Ovary (tissue), 9 donors: ENCODE measurements around the gene NACAD. TPM values are rescaled to one million over a fixed set of nuclear protein-coding genes. Genes with fewer than 3 reads are reported as not detected.

Experiments used
- DNase-seq, 5 donors: peaks; one replicate each; pipeline ENCODE4 v3.0.0-alpha.2; 2019 to 2020
- H3K27ac ChIP-seq, 2 donors: fragments of 200-600 bp; one replicate each; pipeline versions ENCODE4 v1.5.1 to v1.8.0; 2019 to 2022
- H3K27me3 ChIP-seq: fragments of 200-600 bp; one replicate; pipeline ENCODE4 v1.8.0; 2022
- H3K36me3 ChIP-seq: fragments of 200-600 bp; sonication (generic); one replicate; pipeline ENCODE4 v1.5.1; 2019
- H3K4me1 ChIP-seq: one replicate; pipeline ENCODE4 v1.8.1; 2013; ENCODE audit warnings: mild to moderate bottlenecking, moderate library complexity; ENCODE audit not compliant: insufficient read depth
- H3K4me3 ChIP-seq: fragments of 200-600 bp; sonication (generic); one replicate; pipeline ENCODE4 v1.5.1; 2017
- H3K9me3 ChIP-seq, 2 donors: fragments of 200-600 bp in 1 of 2; sonication (generic) in 1 of 2; one replicate each; pipeline versions ENCODE4 v1.5.1 to v1.8.1; 2013 to 2019; ENCODE audit warnings: mild to moderate bottlenecking in 1 of 2, moderate library complexity in 1 of 2
- CTCF ChIP-seq, 3 donors: fragments of 450-650 bp in 2 of 3; fragments of 200-600 bp in 1 of 3; IDR thresholded peaks; one replicate each; pipeline versions ENCODE4 v1.5.1 to v1.8.0; 2016 to 2022; ENCODE audit warnings: antibody characterized with exemption in 3 of 3, mild to moderate bottlenecking in 1 of 3
- EP300 ChIP-seq: sonication (generic); formaldehyde crosslinking; IDR thresholded peaks from one replicate; pipeline ENCODE4 v1.6.1; 2017; ENCODE audit warnings: antibody characterized with exemption
- POLR2A ChIP-seq: fragments of 450-650 bp; IDR thresholded peaks from one replicate; pipeline ENCODE4 v1.6.1; 2017; ENCODE audit warnings: antibody characterized with exemption, mild to moderate bottlenecking, moderate library complexity
- WGBS, 3 donors: extraction: QIAGEN DNeasy Blood & Tissue Kit in 1 of 3; methylation state at CpG; one replicate each; pipeline versions ENCODE4 v1.1.5 to v1.1.7; 2013 to 2017; 5-methylcytosine and 5-hydroxymethylcytosine counted together
- intact Hi-C, 4 donors: fragments of 100-400 bp; cut with DNase I; formaldehyde crosslinking; loops; one replicate each; pipeline versions ENCODE4 v1.11.0 to v1.15.1; 2022 to 2023
- polyA plus RNA-seq, 2 donors: library from polyadenylated mRNA; stranded (reverse); fragments of 200-250 nt in 1 of 2; fragments of 350-450 nt in 1 of 2; fragmentation: Illumina TruSeq in 1 of 2; extraction: RNeasy Lipid Tissue Mini Kit (QIAGEN cat#74804) in 1 of 2; gene quantifications; one replicate each; pipeline ENCODE4 v1.2.3, GENCODE V29; 2013 to 2014
- total RNA-seq, 7 donors: library from RNA; depleted of rRNA in 2 of 7; stranded (reverse); fragments of >200 nt in 2 of 7; fragmentation: NEBNext Ultra II Directional in 3 of 7; extraction: Animal tissue kit (Norgen Biotek cat#: 25700) in 3 of 7; gene quantifications; one replicate each; pipeline versions ENCODE4 v1.1.0 to v1.2.4, GENCODE V29; 2016 to 2023
- donor health status: DM: no; HTN: no; CAD: no; lungs with moderate emphysema.
- donor health status: DM: no; HTN: no; CAD: no.
- donor health status: Bipolar disorder and iron deficiency.
- donor health status: DM: yes; HTN: yes; CAD: no.
- donor health status: DM: no; HTN: no; CAD: no.
- donor health status: DM: yes; HTN: yes; CAD: no.

Gene NACAD
- total and polyA plus RNA-seq, 9 donors: 4.1 to 24.1 (median 11.0) TPM

- H3K36me3 ChIP-seq: no peaks in the 10 kb centered on the region
- H3K27me3 ChIP-seq: no peaks in the 10 kb centered on the region
- H3K27ac ChIP-seq: no peak overlapping the region
- H3K9me3 ChIP-seq: no peaks in the 10 kb centered on the region
- no peak overlapping the region for H3K4me3 ChIP-seq
- intact Hi-C loops: loop anchor here in 2 of 4 donors (5.0 to 10.0 kb wide), 3 partner anchors 276 to 888 kb away; no protein-coding TSS in a partner anchor
- DNase-seq: no peak
- WGBS, 3 donors: 62 to 68% (median 63%) methylated on average over 8 of the region's 8 CpGs
- no peak for TF ChIP-seq POLR2A
- TF ChIP-seq EP300: no peak
- no peak for TF ChIP-seq CTCF (IDR thresholded peaks at IDR 0.05)
- no peaks in the 10 kb centered on the region for H3K4me1 ChIP-seq
These were observed 44.0 kb upstream of the NACAD start for GRCh38 chr7:45132708-45133320.

GRCh38 chr7:45131891-45132290, 43.1 kb upstream of the NACAD start:
- intact Hi-C loops: loop anchor here in 2 of 4 donors (5.0 to 10.0 kb wide), 3 partner anchors 275 to 887 kb away; no protein-coding TSS in a partner anchor
- H3K4me1 ChIP-seq: no peaks in the 10 kb centered on the region
- no peak overlapping the region for H3K27ac ChIP-seq
- 46 to 59% (median 55%) methylated on average over 4 of the region's 4 CpGs for WGBS, 3 donors
- TF ChIP-seq CTCF (IDR thresholded peaks at IDR 0.05): no peak
- no peak for TF ChIP-seq EP300
- TF ChIP-seq POLR2A: no peak
- no peak overlapping the region for H3K4me3 ChIP-seq
- no peaks in the 10 kb centered on the region for H3K9me3 ChIP-seq
- no peaks in the 10 kb centered on the region for H3K27me3 ChIP-seq
- no peaks in the 10 kb centered on the region for H3K36me3 ChIP-seq
- DNase-seq: no peak

GRCh38 chr7:45130910-45131309, 42.1 kb upstream of the NACAD start:
- no peaks in the 10 kb centered on the region for H3K4me1 ChIP-seq
- 84 to 89% (median 86%) methylated on average over 9 of the region's 9 CpGs for WGBS, 3 donors
- no peaks in the 10 kb centered on the region for H3K9me3 ChIP-seq
- H3K27ac ChIP-seq: no peak overlapping the region
- TF ChIP-seq EP300 (no peak), POLR2A (no peak), CTCF (IDR thresholded peaks at IDR 0.05) (no peak)
- no peak overlapping the region for H3K4me3 ChIP-seq
- no peaks in the 10 kb centered on the region for H3K36me3 ChIP-seq
- DNase-seq: no peak
- intact Hi-C loops: loop anchor here in 2 of 4 donors (5.0 to 10.0 kb wide), 3 partner anchors 274 to 886 kb away; no protein-coding TSS in a partner anchor
- H3K27me3 ChIP-seq: no peaks in the 10 kb centered on the region

GRCh38 chr7:45129906-45130305, 41.1 kb upstream of the NACAD start:
- Histone ChIP-seq H3K9me3 (no peaks in the 10 kb centered on the region), H3K27me3 (no peaks in the 10 kb centered on the region), H3K36me3 (no peaks in the 10 kb centered on the region), H3K27ac (no peak overlapping the region), H3K4me3 (no peak overlapping the region), H3K4me1 (no peaks in the 10 kb centered on the region)
- WGBS, 3 donors: 61 to 69% (median 64%) methylated on average over 12 of the region's 12 CpGs
- intact Hi-C loops: loop anchor here in 2 of 4 donors (5.0 to 10.0 kb wide), 3 partner anchors 273 to 885 kb away; no protein-coding TSS in a partner anchor
- TF ChIP-seq POLR2A (no peak), EP300 (no peak), CTCF (IDR thresholded peaks at IDR 0.05) (no peak)
- DNase-seq: no peak
